Measurements from ENCODE around the gene FRMD4A. TPM values are rescaled to one million over a fixed set of nuclear protein-coding genes. Genes with fewer than 3 reads are reported as not detected.

Gene FRMD4A
- total and polyA plus RNA-seq, 8 donors: 6.9 to 25.3 (median 11.3) TPM

DNA sequence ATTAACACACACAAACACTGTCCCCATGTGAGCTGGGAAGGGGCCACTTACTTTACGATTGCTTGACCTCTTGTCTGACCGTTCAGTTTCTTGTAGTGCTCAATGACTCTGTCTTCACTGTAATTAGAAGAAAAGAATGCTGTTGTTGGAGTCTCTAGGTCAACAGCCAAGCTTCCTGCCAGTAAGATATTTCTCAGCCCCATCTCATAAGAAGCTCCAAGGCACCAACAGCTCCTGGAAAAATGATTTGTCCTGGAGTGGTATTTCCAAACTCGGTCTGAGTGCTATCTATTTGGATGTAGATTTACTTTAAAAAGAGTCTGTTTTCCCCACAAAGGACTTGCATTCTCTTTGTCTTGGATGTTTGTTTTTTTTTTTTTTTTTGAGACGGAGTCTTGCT is 590.3 kb downstream of the FRMD4A start:
- TF ChIP-seq POLR2A (IDR thresholded peaks at IDR 0.05) (no peak), EP300 (IDR thresholded peaks at IDR 0.05) (no peak), POLR2AphosphoS5 (IDR thresholded peaks at IDR 0.05) (no peak)
- TF ChIP-seq, protein P1, sequence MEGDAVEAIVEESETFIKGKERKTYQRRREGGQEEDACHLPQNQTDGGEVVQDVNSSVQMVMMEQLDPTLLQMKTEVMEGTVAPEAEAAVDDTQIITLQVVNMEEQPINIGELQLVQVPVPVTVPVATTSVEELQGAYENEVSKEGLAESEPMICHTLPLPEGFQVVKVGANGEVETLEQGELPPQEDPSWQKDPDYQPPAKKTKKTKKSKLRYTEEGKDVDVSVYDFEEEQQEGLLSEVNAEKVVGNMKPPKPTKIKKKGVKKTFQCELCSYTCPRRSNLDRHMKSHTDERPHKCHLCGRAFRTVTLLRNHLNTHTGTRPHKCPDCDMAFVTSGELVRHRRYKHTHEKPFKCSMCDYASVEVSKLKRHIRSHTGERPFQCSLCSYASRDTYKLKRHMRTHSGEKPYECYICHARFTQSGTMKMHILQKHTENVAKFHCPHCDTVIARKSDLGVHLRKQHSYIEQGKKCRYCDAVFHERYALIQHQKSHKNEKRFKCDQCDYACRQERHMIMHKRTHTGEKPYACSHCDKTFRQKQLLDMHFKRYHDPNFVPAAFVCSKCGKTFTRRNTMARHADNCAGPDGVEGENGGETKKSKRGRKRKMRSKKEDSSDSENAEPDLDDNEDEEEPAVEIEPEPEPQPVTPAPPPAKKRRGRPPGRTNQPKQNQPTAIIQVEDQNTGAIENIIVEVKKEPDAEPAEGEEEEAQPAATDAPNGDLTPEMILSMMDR (IDR thresholded peaks at IDR 0.05): no peak
- 65 to 89% (median 84%) methylated on average over 3 to 4 of the region's 4 CpGs for WGBS, 5 donors
- no peaks in the 10 kb centered on the region for H3K4me1 ChIP-seq
- no peak for DNase-seq
- peaks cover 0 to 26% (median 0%) of the 10 kb centered on the region in 4 donors for H3K36me3 ChIP-seq
- no peaks in the 10 kb centered on the region for H3K27me3 ChIP-seq
- H3K9me3 ChIP-seq: no peaks in the 10 kb centered on the region
- H3K27ac ChIP-seq: no peak overlapping the region
- H3K4me3 ChIP-seq: no peak overlapping the region
- intact Hi-C loops (cut with DNase I; ENCODE audit: low total_unique reads): no loop called here

DNA sequence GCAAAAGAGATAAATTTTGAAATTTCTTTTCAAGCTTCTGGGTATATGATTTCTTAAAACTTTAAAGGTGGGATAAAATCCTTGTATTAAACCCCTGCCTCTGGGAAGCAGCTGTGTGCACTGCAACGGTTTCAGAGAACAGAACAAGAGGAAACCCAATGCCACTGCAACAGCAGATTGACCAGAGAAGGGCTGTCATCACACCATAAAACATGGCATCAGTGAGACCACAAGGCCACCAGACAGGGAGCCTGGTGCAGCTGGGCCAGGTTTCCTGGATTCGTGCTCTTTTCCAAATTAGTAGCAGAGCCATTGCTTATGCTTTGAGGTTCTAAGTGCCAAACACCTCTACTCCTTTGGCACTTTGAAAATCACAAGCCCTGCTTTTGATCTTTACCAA is 591.5 kb downstream of the FRMD4A start:
- Histone ChIP-seq H3K4me1 (no peaks in the 10 kb centered on the region), H3K4me3 (no peak overlapping the region), H3K27me3 (no peaks in the 10 kb centered on the region), H3K36me3 (peaks cover 0 to 22% (median 0%) of the 10 kb centered on the region in 4 donors), H3K9me3 (no peaks in the 10 kb centered on the region), H3K27ac (no peak overlapping the region)
- TF ChIP-seq EP300 (IDR thresholded peaks at IDR 0.05) (no peak), POLR2A (IDR thresholded peaks at IDR 0.05) (no peak), POLR2AphosphoS5 (IDR thresholded peaks at IDR 0.05) (no peak)
- TF ChIP-seq, protein P1 (IDR thresholded peaks at IDR 0.05): no peak
- intact Hi-C loops (cut with DNase I; ENCODE audit: low total_unique reads): no loop called here
- 67 to 77% (median 69%) methylated on average over 2 of the region's 2 CpGs for WGBS, 5 donors
- DNase-seq: no peak

DNA sequence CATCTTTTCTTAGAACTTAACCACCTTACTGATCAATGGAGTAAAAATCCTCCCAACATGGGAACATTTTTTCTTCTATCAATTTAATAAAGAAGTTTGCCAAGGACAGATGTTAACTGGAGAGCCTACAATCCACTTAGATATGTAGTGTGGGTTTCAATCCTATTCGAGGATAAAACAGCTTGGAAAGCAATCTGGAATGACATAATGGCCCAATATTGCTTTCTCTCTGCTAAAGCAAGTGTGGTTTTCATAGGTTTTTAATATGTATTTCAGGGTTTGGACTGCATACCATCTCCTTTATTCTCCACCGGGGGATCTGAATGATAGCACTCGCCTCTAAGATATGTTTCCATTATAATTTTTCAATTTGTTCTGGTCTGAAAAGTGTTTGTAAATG is 594.2 kb downstream of the FRMD4A start:
- intact Hi-C loops (cut with DNase I; ENCODE audit: low total_unique reads): no loop called here
- TF ChIP-seq POLR2A (IDR thresholded peaks at IDR 0.05) (no peak), POLR2AphosphoS5 (IDR thresholded peaks at IDR 0.05) (no peak), EP300 (IDR thresholded peaks at IDR 0.05) (no peak)
- TF ChIP-seq, protein P1 (IDR thresholded peaks at IDR 0.05): no peak
- no peak overlapping the region for H3K4me3 ChIP-seq

DNA sequence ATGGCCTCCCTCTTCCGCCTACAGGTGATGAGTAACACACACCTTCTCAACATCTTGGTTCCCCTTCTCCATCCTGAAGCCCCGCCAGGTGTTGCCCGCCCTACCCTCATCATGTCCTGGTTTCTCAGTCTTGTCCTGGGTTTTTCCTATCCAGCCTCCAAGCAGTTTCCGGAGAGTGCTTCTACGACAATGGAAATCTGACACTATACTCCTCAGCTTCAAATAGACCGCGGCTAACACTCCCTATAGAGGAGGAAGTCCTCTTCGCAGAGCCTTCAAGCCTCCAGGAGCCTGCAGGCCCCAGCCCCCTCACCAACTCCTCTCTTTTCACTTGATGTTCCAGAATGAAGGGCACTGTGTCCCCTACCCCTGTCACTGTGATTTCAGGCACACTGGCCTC is 596.6 kb downstream of the FRMD4A start:
- TF ChIP-seq, protein P1 (IDR thresholded peaks at IDR 0.05): no peak
- TF ChIP-seq POLR2A (IDR thresholded peaks at IDR 0.05): no peak
- TF ChIP-seq POLR2AphosphoS5 (IDR thresholded peaks at IDR 0.05): no peak
- TF ChIP-seq EP300 (IDR thresholded peaks at IDR 0.05): no peak
- 93 to 96% (median 94%) methylated on average over 8 of the region's 8 CpGs for WGBS, 5 donors
- H3K9me3 ChIP-seq: no peaks in the 10 kb centered on the region
- no peak for DNase-seq
- H3K4me1 ChIP-seq: no peaks in the 10 kb centered on the region
- H3K27ac ChIP-seq: no peak overlapping the region
- no peak overlapping the region for H3K4me3 ChIP-seq
- H3K27me3 ChIP-seq: no peaks in the 10 kb centered on the region
- H3K36me3 ChIP-seq: peaks cover 0 to 24% (median 6%) of the 10 kb centered on the region in 4 donors
- intact Hi-C loops (cut with DNase I; ENCODE audit: low total_unique reads): no loop called here

More for the DNA sequence above, 594.2 kb downstream of the FRMD4A start:
- Histone ChIP-seq H3K4me1 (no peaks in the 10 kb centered on the region), H3K27ac (no peak overlapping the region), H3K36me3 (peaks cover 0 to 33% (median 6%) of the 10 kb centered on the region in 4 donors), H3K9me3 (no peaks in the 10 kb centered on the region), H3K27me3 (no peaks in the 10 kb centered on the region)
- no peak for DNase-seq
- 78 to 92% (median 90%) methylated on average over 3 of the region's 3 CpGs for WGBS, 5 donors

All from stomach (tissue), 9 donors.